OCI-LY7 (cell line): ENCODE results near the gene GLI3. TPM values are rescaled to one million over a fixed set of nuclear protein-coding genes. Genes with fewer than 3 reads are reported as not detected.

ENCODE experiments used
- BruUV-seq: library from RNA; stranded (reverse); fragments of 400-500 nt; replicated peaks from 2 replicates; lab custom pipeline; 2021; lab: Mats Ljungman, UMichigan
- CTCF ChIA-PET: fragments of 300-600 bp; sonication (Branson Sonifier 250); formaldehyde crosslinking; loops from one replicate; lab custom pipeline; 2022; ENCODE audit warnings: antibody characterized with exemption; ENCODE audit not compliant: unreplicated experiment; lab: Charles Lee
- POLR2A ChIA-PET: fragments of 300-600 bp; sonication (Branson Sonifier 250); formaldehyde crosslinking; loops from one replicate; lab custom pipeline; 2022; ENCODE audit warnings: antibody characterized with exemption; lab: Charles Lee
- DNase-seq: peaks from one replicate; pipeline ENCODE4 v3.0.0-alpha.2; 2015; ENCODE audit warnings: low spot score
- H2AFZ ChIP-seq: fragments of 200-600 bp; sonication (generic), shearing (Covaris generic); 2 replicates; pipeline ENCODE4 v1.6.1; 2014; ENCODE audit warnings: mild to moderate bottlenecking, antibody characterized with exemption, low read length, moderate library complexity
- H3K27ac ChIP-seq: fragments of 200-600 bp; sonication (generic); 2 replicates; pipeline ENCODE4 v1.5.1; 2014; ENCODE audit warnings: mixed run types, low read depth, mild to moderate bottlenecking, moderate library complexity, low read length, inconsistent platforms; ENCODE audit not compliant: poor library complexity, severe bottlenecking
- H3K36me3 ChIP-seq: fragments of 200-600 bp; sonication (generic); 2 replicates; pipeline ENCODE4 v1.6.1; 2014; ENCODE audit warnings: mild to moderate bottlenecking, antibody characterized with exemption, low read length, moderate library complexity, mixed read lengths; ENCODE audit not compliant: insufficient read depth
- H3K4me1 ChIP-seq: fragments of 200-600 bp; sonication (generic); 2 replicates; pipeline ENCODE4 v1.5.1; 2014; ENCODE audit warnings: mild to moderate bottlenecking, low read length; ENCODE audit not compliant: insufficient read depth, poor library complexity, severe bottlenecking
- H3K4me2 ChIP-seq: fragments of 200-600 bp; sonication (generic); 2 replicates; pipeline ENCODE4 v1.6.1; 2014; ENCODE audit warnings: mild to moderate bottlenecking, low read length
- H3K4me3 ChIP-seq: fragments of 200-600 bp; sonication (generic); 2 replicates; pipeline ENCODE4 v1.5.1; 2014; ENCODE audit warnings: mild to moderate bottlenecking, low read depth, low read length; ENCODE audit not compliant: poor library complexity, severe bottlenecking
- H3K79me2 ChIP-seq: fragments of 200-600 bp; sonication (generic); 2 replicates; pipeline ENCODE4 v1.6.1; 2016; ENCODE audit warnings: low read depth, mild to moderate bottlenecking, low read length, moderate library complexity, mixed read lengths; ENCODE audit not compliant: insufficient read depth
- H3K9me2 ChIP-seq: fragments of 200-600 bp; sonication (generic); 2 replicates; pipeline ENCODE4 v1.6.1; 2016; ENCODE audit warnings: mild to moderate bottlenecking, low read length, mixed read lengths; ENCODE audit not compliant: insufficient read depth
- H3K9me3 ChIP-seq: fragments of 200-600 bp; sonication (generic); 2 replicates; pipeline ENCODE4 v1.6.1; 2014; ENCODE audit warnings: mild to moderate bottlenecking, mixed run types, low read length, mixed read lengths
- H4K20me1 ChIP-seq: fragments of 200-600 bp; sonication (generic); 2 replicates; pipeline ENCODE4 v1.6.1; 2014; ENCODE audit warnings: mild to moderate bottlenecking, antibody characterized with exemption, low read length, moderate library complexity, mixed read lengths; ENCODE audit not compliant: insufficient read depth
- EZH2phosphoT487 ChIP-seq: fragments of 200-600 bp; sonication (generic); IDR thresholded peaks from 2 replicates; pipeline ENCODE4 v1.6.1; 2018; ENCODE audit warnings: low read depth, borderline replicate concordance, mild to moderate bottlenecking, mixed run types, antibody characterized with exemption, low read length, moderate library complexity, mixed read lengths
- intact Hi-C: fragments of 100-400 bp; cut with micrococcal nuclease; formaldehyde crosslinking; loops from one replicate; pipeline ENCODE4 v1.10.0; 2022; ENCODE audit not compliant: unreplicated experiment
- total RNA-seq, 2 experiments: library from RNA; depleted of rRNA in 1 of 2; stranded (reverse); fragments of >200 nt in 1 of 2; shearing (Covaris generic) in 1 of 2; gene quantifications; 2 replicates each; pipeline ENCODE4 v1.2.3, GENCODE V29; 2014 to 2022
- TF ChIP-seq, protein P1 (sequence below): fragments of 200-600 bp; sonication (generic); conservative IDR thresholded peaks from 2 replicates; pipeline ENCODE4 v1.5.1; 2014; ENCODE audit warnings: mild to moderate bottlenecking, antibody characterized with exemption, low read length, moderate library complexity, mixed read lengths

Gene GLI3
- total RNA-seq, 2 experiments from 2014 or later: not detected

DNA sequence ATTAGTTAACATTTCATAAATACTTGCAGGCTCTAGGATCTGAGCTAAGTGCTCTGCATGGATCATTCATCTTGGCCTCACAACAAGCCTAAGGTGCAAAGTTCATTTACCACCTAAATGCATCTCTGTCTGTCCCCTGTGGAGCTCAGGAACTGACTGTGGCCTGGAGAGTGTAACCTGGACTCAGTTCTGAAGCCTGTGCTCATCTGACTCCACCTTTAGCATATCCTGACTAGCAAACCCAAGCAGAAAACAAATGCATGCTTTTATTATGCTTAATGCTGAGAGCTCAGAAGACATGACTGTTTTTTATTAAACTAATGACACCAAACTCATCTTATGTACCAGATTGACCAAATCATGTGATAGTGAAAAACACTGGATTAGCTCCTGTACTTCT, 288.5 kb downstream of the GLI3 start:
- no peaks in the 10 kb centered on the region for H4K20me1 ChIP-seq
- no peak overlapping the region for H3K4me2 ChIP-seq
- CTCF ChIA-PET: no interaction called here
- H3K4me3 ChIP-seq: no peak overlapping the region
- TF ChIP-seq EZH2phosphoT487: no peak
- TF ChIP-seq, protein P1, sequence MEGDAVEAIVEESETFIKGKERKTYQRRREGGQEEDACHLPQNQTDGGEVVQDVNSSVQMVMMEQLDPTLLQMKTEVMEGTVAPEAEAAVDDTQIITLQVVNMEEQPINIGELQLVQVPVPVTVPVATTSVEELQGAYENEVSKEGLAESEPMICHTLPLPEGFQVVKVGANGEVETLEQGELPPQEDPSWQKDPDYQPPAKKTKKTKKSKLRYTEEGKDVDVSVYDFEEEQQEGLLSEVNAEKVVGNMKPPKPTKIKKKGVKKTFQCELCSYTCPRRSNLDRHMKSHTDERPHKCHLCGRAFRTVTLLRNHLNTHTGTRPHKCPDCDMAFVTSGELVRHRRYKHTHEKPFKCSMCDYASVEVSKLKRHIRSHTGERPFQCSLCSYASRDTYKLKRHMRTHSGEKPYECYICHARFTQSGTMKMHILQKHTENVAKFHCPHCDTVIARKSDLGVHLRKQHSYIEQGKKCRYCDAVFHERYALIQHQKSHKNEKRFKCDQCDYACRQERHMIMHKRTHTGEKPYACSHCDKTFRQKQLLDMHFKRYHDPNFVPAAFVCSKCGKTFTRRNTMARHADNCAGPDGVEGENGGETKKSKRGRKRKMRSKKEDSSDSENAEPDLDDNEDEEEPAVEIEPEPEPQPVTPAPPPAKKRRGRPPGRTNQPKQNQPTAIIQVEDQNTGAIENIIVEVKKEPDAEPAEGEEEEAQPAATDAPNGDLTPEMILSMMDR: no peak
- BruUV-seq: no TSS peak
- DNase-seq: no peak
- no peaks in the 10 kb centered on the region for H3K36me3 ChIP-seq
- POLR2A ChIA-PET: no interaction called here
- no peak overlapping the region for H2AFZ ChIP-seq
- H3K79me2 ChIP-seq: no peaks in the 10 kb centered on the region
- H3K4me1 ChIP-seq: no peaks in the 10 kb centered on the region
- no peaks in the 10 kb centered on the region for H3K9me2 ChIP-seq
- no peak overlapping the region for H3K27ac ChIP-seq
- intact Hi-C loops: loop anchor here (10.0 kb wide), 2 partner anchors 896 to 1506 kb away; no protein-coding TSS in a partner anchor
- H3K9me3 ChIP-seq: no peaks in the 10 kb centered on the region

DNA sequence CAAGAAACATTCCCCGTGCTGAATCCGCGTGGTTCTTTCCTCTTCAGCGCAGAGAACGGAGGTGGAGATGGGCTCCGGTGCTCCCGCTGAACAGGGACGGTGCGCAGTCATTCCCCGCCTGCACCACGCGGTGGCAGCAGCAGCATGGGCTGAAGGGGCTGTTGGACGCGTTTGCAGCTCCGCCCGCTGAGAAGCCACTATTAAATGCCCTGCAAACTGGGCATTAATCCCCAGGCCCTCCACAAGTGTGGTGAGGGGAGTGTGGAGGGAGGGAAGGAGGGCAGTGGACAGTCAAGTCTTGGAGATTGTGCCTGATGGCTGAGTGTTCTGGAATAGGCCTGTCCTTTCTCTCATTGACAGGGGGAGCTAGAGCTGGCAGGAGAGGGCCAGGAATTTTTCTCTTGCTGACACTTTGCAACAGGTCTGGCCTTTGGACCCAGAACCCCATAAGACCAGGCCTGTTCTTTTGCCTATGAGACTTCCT, 293.9 kb downstream of the GLI3 start:
- ChIA-PET POLR2A (no interaction called here), CTCF (interaction anchor here (0.7 kb wide), 1 partner anchor 31 kb away, joined by 3 read pairs; no protein-coding TSS in a partner anchor)
- no peak for TF ChIP-seq EZH2phosphoT487
- TF ChIP-seq, protein P1: peak; percentile 93
- H3K4me2 ChIP-seq: no peak overlapping the region
- DNase-seq: peak; percentile 58
- no peaks in the 10 kb centered on the region for H3K36me3 ChIP-seq
- no peaks in the 10 kb centered on the region for H3K9me3 ChIP-seq
- H3K4me1 ChIP-seq: no peaks in the 10 kb centered on the region
- H3K9me2 ChIP-seq: no peaks in the 10 kb centered on the region
- no peaks in the 10 kb centered on the region for H4K20me1 ChIP-seq
- H3K4me3 ChIP-seq: no peak overlapping the region
- no peak overlapping the region for H2AFZ ChIP-seq
- no peak overlapping the region for H3K27ac ChIP-seq
- no peaks in the 10 kb centered on the region for H3K79me2 ChIP-seq
- no TSS peak for BruUV-seq
- intact Hi-C loops: loop anchor here (2.0 to 10.0 kb wide), 3 partner anchors 902 to 1512 kb away; no protein-coding TSS in a partner anchor

DNA sequence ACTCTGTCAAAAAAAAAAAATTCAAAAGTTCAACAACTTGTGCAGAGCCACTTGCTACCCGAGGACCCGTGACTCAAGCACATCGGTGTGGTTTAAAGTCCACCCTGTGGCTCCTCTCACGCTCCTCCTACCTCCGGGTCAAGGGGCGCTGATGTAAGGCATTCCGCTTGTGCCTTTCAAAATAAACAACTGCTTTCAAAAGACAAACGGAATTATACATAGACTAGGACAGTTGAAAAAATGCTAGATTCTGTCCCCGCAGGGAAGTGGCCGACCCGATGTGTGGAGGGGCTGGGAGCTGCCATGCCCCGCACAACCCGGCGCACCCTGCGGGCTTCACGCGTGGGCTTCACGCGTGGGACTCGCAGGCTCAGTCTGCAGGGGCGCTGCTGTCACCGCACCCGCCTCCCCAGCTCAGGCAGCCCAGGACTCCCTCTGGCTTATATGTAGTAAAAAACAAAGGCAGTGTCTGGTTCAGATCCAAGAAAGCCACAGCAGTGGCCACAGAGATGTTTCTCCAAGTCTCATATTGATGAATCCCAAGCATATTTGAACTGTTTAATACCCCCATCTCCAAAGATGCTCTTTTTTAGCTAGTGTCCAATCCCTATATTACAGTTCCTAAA, 294.4 kb downstream of the GLI3 start:
- Histone ChIP-seq H3K27ac (no peak overlapping the region), H3K4me1 (no peaks in the 10 kb centered on the region), H3K36me3 (no peaks in the 10 kb centered on the region), H3K79me2 (no peaks in the 10 kb centered on the region), H3K4me2 (no peak overlapping the region), H3K9me2 (no peaks in the 10 kb centered on the region), H2AFZ (no peak overlapping the region), H4K20me1 (no peaks in the 10 kb centered on the region), H3K4me3 (no peak overlapping the region), H3K9me3 (no peaks in the 10 kb centered on the region)
- no peak for DNase-seq
- ChIA-PET CTCF (interaction anchor here (0.6 kb wide), 1 partner anchor 912 kb away, joined by 3 read pairs; no protein-coding TSS in a partner anchor), POLR2A (interaction anchor here (0.5 kb wide), 1 partner anchor 40 kb away, joined by 3 read pairs; no protein-coding TSS in a partner anchor)
- intact Hi-C loops: loop anchor here (2.0 to 10.0 kb wide), 3 partner anchors 902 to 1512 kb away; no protein-coding TSS in a partner anchor
- BruUV-seq: no TSS peak
- TF ChIP-seq, protein P1: no peak
- no peak for TF ChIP-seq EZH2phosphoT487
